Ovary (tissue), 3 donors: ENCODE measurements around the gene FBXL7.

Experiments used
- CTCF ChIP-seq, 3 donors: fragments of 450-650 bp in 2 of 3; fragments of 200-600 bp in 1 of 3; IDR thresholded peaks; one replicate each; pipeline versions ENCODE4 v1.5.1 to v1.8.0; 2016 to 2022; ENCODE audit warnings: antibody characterized with exemption in 3 of 3, mild to moderate bottlenecking in 1 of 3
- POLR2A ChIP-seq: fragments of 450-650 bp; IDR thresholded peaks from one replicate; pipeline ENCODE4 v1.6.1; 2017; ENCODE audit warnings: antibody characterized with exemption, mild to moderate bottlenecking, moderate library complexity
- donor health status: DM: no; HTN: no; CAD: no.

- TF ChIP-seq POLR2A (no peak), CTCF (IDR thresholded peaks at IDR 0.05) (no peak)
These were observed 174.7 kb downstream of the FBXL7 start for GRCh38 chr5:15674716-15675115.
